PC-3 (cell line): ENCODE data around the gene UGT1A7. TPM values are rescaled to one million over a fixed set of nuclear protein-coding genes. Genes with fewer than 3 reads are reported as not detected.

Experiments used
- ATAC-seq: fragments of 200-7000 bp; cut with Tn5 transposase; 2 replicates; pipeline ENCODE4 v1.9.1; 2020; ENCODE audit warnings: mild to moderate bottlenecking, moderate library complexity
- BruUV-seq: library from RNA; stranded (reverse); fragments of 400-500 nt; replicated peaks from 2 replicates; lab custom pipeline; 2021; lab: Mats Ljungman, UMichigan
- CTCF ChIA-PET: fragments of 300-600 bp; sonication (Branson Sonifier 250); formaldehyde crosslinking; loops from one replicate; lab custom pipeline; 2022; ENCODE audit warnings: antibody characterized with exemption; lab: Charles Lee
- POLR2A ChIA-PET: fragments of 300-600 bp; sonication (Branson Sonifier 250); formaldehyde crosslinking; loops from one replicate; lab custom pipeline; 2022; ENCODE audit warnings: antibody characterized with exemption; ENCODE audit not compliant: unreplicated experiment; lab: Charles Lee
- DNase-seq: peaks from one replicate; pipeline ENCODE4 v3.0.0-alpha.2; 2015
- H2AFZ ChIP-seq: fragments of 300-600 bp; sonication (generic); 2 replicates; pipeline ENCODE4 v1.6.0; 2016; ENCODE audit warnings: antibody characterized with exemption, low read length
- H3F3A ChIP-seq: fragments of 300-600 bp; sonication (generic); one replicate; pipeline ENCODE4 v1.6.0; 2017; ENCODE audit warnings: antibody characterized with exemption, low read length, control low read depth, mild to moderate bottlenecking; ENCODE audit not compliant: unreplicated experiment
- H3K27ac ChIP-seq: fragments of 300-600 bp; sonication (generic); 2 replicates; pipeline ENCODE4 v1.5.1; 2016; ENCODE audit warnings: mild to moderate bottlenecking, low read length
- H3K27me3 ChIP-seq: fragments of 300-600 bp; sonication (generic); 2 replicates; pipeline ENCODE4 v1.6.1; 2016; ENCODE audit warnings: low read length, mixed read lengths
- H3K36me3 ChIP-seq: fragments of 300-600 bp; sonication (generic); 2 replicates; pipeline ENCODE4 v1.6.1; 2016; ENCODE audit warnings: low read depth, mixed run types, low read length, mixed read lengths
- H3K4me1 ChIP-seq: fragments of 300-600 bp; sonication (generic); 2 replicates; pipeline ENCODE4 v1.5.1; 2016; ENCODE audit warnings: low read length; ENCODE audit not compliant: insufficient read depth
- H3K4me2 ChIP-seq: fragments of 300-600 bp; sonication (generic); 2 replicates; pipeline ENCODE4 v1.6.0; 2016; ENCODE audit warnings: low read length
- H3K4me3 ChIP-seq: fragments of 300-600 bp; sonication (generic); 2 replicates; pipeline ENCODE4 v1.5.1; 2016; ENCODE audit warnings: mild to moderate bottlenecking, low read length, mixed read lengths
- H3K79me2 ChIP-seq: fragments of 300-600 bp; sonication (generic); 2 replicates; pipeline ENCODE4 v1.6.1; 2017; ENCODE audit warnings: low read length, mixed read lengths
- H3K9ac ChIP-seq: fragments of 300-600 bp; sonication (generic); 2 replicates; pipeline ENCODE4 v1.6.0; 2016; ENCODE audit warnings: mild to moderate bottlenecking, low read length
- H3K9me2 ChIP-seq: fragments of 300-600 bp; sonication (generic); replicated peaks from 2 replicates; pipeline ENCODE4 v1.6.1; 2016; ENCODE audit warnings: mixed run types, low read length, mixed read lengths
- H3K9me3 ChIP-seq: fragments of 300-600 bp; sonication (generic); 2 replicates; pipeline ENCODE4 v1.6.1; 2016; ENCODE audit warnings: low read length, mixed read lengths
- H4K20me1 ChIP-seq: fragments of 300-600 bp; sonication (generic); 2 replicates; pipeline ENCODE4 v1.6.1; 2016; ENCODE audit warnings: low read length, mixed read lengths
- EZH2 ChIP-seq: fragments of 300-600 bp; sonication (generic); IDR thresholded peaks from one replicate; pipeline ENCODE4 v1.6.1; 2017; ENCODE audit warnings: antibody characterized with exemption, mild to moderate bottlenecking, low read length; ENCODE audit not compliant: unreplicated experiment
- EZH2phosphoT487 ChIP-seq: fragments of 300-600 bp; sonication (generic); IDR thresholded peaks from 2 replicates; pipeline ENCODE4 v1.6.1; 2018; ENCODE audit warnings: mild to moderate bottlenecking, antibody characterized with exemption, low read length, borderline replicate concordance
- intact Hi-C: fragments of 100-400 bp; cut with micrococcal nuclease; formaldehyde crosslinking; loops from 2 replicates; pipeline ENCODE4 v1.9.0; 2023
- total RNA-seq: library from RNA; depleted of rRNA; stranded (reverse); fragments of >200 nt; gene quantifications from 2 replicates; pipeline ENCODE4 v1.2.3, GENCODE V29; 2014
- TF ChIP-seq, protein P1 (sequence below): fragments of 300-600 bp; sonication (generic); conservative IDR thresholded peaks from 2 replicates; pipeline ENCODE4 v1.5.1; 2017; ENCODE audit warnings: antibody characterized with exemption, low read depth, mild to moderate bottlenecking, low read length

The UGT1A7 gene
- total RNA-seq, 1 experiment from 2014 or later: not detected

DNA sequence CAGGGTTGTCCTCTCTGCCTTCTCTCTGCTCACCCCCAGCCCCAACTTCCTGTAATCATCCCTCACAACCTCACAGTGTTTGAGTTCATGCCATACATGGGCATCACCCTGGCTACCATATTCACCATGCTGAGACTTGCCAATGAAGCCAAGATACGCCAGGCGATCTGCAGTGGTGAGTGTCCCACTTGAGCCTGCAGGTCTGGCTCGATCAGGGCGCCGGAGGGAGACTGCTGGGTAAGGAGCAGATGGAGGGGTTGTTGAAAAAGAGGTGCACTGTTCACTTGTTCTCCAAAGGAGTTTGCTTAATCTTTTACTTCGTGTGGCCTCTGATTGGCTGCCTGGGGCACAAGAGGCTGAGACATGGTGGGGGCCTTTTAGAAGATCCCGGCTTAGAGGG lies 111.0 kb downstream of the UGT1A7 start:
- intact Hi-C loops: no loop called here
- CTCF ChIA-PET: no interaction called here
- no peak overlapping the region for H3K9ac ChIP-seq
- no TSS peak for BruUV-seq
- no peak for ATAC-seq
- H3K36me3 ChIP-seq: no peaks in the 10 kb centered on the region
- H3F3A ChIP-seq: no peaks in the 10 kb centered on the region
- no peak overlapping the region for H2AFZ ChIP-seq
- no peak overlapping the region for H3K27ac ChIP-seq
- no peaks in the 10 kb centered on the region for H4K20me1 ChIP-seq
- no peak overlapping the region for H3K4me3 ChIP-seq
- no peaks in the 10 kb centered on the region for H3K9me3 ChIP-seq
- H3K27me3 ChIP-seq: no peaks in the 10 kb centered on the region
- POLR2A ChIA-PET: no interaction called here
- H3K9me2 ChIP-seq: no peaks in the 10 kb centered on the region
- DNase-seq: no peak
- no peaks in the 10 kb centered on the region for H3K79me2 ChIP-seq
- TF ChIP-seq EZH2phosphoT487: no peak
- TF ChIP-seq, protein P1, sequence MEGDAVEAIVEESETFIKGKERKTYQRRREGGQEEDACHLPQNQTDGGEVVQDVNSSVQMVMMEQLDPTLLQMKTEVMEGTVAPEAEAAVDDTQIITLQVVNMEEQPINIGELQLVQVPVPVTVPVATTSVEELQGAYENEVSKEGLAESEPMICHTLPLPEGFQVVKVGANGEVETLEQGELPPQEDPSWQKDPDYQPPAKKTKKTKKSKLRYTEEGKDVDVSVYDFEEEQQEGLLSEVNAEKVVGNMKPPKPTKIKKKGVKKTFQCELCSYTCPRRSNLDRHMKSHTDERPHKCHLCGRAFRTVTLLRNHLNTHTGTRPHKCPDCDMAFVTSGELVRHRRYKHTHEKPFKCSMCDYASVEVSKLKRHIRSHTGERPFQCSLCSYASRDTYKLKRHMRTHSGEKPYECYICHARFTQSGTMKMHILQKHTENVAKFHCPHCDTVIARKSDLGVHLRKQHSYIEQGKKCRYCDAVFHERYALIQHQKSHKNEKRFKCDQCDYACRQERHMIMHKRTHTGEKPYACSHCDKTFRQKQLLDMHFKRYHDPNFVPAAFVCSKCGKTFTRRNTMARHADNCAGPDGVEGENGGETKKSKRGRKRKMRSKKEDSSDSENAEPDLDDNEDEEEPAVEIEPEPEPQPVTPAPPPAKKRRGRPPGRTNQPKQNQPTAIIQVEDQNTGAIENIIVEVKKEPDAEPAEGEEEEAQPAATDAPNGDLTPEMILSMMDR: no peak
- H3K4me1 ChIP-seq: no peaks in the 10 kb centered on the region
- H3K4me2 ChIP-seq: no peak overlapping the region

- ChIA-PET CTCF (no interaction called here), POLR2A (no interaction called here)
- Histone ChIP-seq H3K36me3 (no peaks in the 10 kb centered on the region), H3K27ac (no peak overlapping the region), H2AFZ (no peak overlapping the region), H3K9me3 (no peaks in the 10 kb centered on the region), H3K4me3 (no peak overlapping the region), H3K79me2 (no peaks in the 10 kb centered on the region), H3K4me1 (no peaks in the 10 kb centered on the region), H3K4me2 (no peak overlapping the region), H3K9ac (no peak overlapping the region), H4K20me1 (no peaks in the 10 kb centered on the region), H3K9me2 (no peaks in the 10 kb centered on the region), H3F3A (no peaks in the 10 kb centered on the region), H3K27me3 (no peaks in the 10 kb centered on the region)
- no TSS peak for BruUV-seq
- intact Hi-C loops: no loop called here
- ATAC-seq (no peak), DNase-seq (no peak)
- no peak for TF ChIP-seq EZH2phosphoT487
- TF ChIP-seq, protein P1: no peak
- TF ChIP-seq EZH2: no peak
These were observed 111.9 kb downstream of the UGT1A7 start for GRCh38 chr2:233793465-233794127.

GRCh38 chr2:233794128-233794658 lies 112.5 kb downstream of the UGT1A7 start:
- H3K4me3 ChIP-seq: no peak overlapping the region
- POLR2A ChIA-PET: no interaction called here
- no peak overlapping the region for H3K9ac ChIP-seq
- intact Hi-C loops: no loop called here
- H3F3A ChIP-seq: no peaks in the 10 kb centered on the region
- H3K4me2 ChIP-seq: no peak overlapping the region
- TF ChIP-seq, protein P1: no peak
- H3K4me1 ChIP-seq: no peaks in the 10 kb centered on the region
- H3K27me3 ChIP-seq: no peaks in the 10 kb centered on the region
- DNase-seq (no peak), ATAC-seq (no peak)
- H4K20me1 ChIP-seq: no peaks in the 10 kb centered on the region
- H3K9me3 ChIP-seq: no peaks in the 10 kb centered on the region
- H3K79me2 ChIP-seq: no peaks in the 10 kb centered on the region
- H2AFZ ChIP-seq: no peak overlapping the region
- no peak overlapping the region for H3K27ac ChIP-seq
- no peaks in the 10 kb centered on the region for H3K9me2 ChIP-seq
- CTCF ChIA-PET: no interaction called here
- BruUV-seq: no TSS peak
- no peaks in the 10 kb centered on the region for H3K36me3 ChIP-seq
